ENCODE measurements around the gene ZNHIT2.

DNA sequence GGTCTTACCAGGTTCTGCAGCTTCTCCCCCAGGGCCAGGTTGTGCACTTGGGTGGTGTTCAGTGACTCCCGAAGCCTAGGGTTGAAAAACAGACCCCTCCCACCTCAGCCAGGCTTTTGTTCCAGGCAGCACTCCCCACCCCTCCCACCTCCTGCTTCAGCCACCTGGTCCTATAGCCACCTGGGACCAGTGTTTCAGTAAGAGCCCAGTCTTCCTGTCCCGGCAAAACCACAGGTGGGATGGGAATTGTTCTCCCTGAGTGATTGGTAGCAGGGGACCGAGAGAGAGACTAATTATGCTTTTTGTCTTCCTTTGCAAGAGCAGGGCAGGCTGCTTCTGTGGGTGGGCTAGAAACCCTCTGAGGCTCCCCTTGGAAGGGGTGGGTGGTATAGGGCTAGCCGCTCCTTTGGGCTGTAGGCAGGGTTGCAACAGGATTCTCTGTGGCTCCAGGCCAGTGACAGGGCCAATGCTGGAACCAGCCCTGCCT lies 50.7 kb downstream of the ZNHIT2 start:
- TF ChIP-seq, protein P1, sequence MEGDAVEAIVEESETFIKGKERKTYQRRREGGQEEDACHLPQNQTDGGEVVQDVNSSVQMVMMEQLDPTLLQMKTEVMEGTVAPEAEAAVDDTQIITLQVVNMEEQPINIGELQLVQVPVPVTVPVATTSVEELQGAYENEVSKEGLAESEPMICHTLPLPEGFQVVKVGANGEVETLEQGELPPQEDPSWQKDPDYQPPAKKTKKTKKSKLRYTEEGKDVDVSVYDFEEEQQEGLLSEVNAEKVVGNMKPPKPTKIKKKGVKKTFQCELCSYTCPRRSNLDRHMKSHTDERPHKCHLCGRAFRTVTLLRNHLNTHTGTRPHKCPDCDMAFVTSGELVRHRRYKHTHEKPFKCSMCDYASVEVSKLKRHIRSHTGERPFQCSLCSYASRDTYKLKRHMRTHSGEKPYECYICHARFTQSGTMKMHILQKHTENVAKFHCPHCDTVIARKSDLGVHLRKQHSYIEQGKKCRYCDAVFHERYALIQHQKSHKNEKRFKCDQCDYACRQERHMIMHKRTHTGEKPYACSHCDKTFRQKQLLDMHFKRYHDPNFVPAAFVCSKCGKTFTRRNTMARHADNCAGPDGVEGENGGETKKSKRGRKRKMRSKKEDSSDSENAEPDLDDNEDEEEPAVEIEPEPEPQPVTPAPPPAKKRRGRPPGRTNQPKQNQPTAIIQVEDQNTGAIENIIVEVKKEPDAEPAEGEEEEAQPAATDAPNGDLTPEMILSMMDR (IDR thresholded peaks at IDR 0.05): no peak
- TF ChIP-seq POLR2A (IDR thresholded peaks at IDR 0.05): no peak
